SK-N-SH (cell line): ENCODE results near the gene PCBD1. TPM values are rescaled to one million over a fixed set of nuclear protein-coding genes. Genes with fewer than 3 reads are reported as not detected.

Experiments used
- CTCF ChIA-PET: fragments of 300-600, 350-600 bp; formaldehyde crosslinking; extraction: SDS; loops from one replicate; lab custom pipeline; 2021; lab: Yijun Ruan, JAX
- POLR2A ChIA-PET: fragments of 350-600 bp; sonication (Branson Sonifier 250); formaldehyde crosslinking; extraction: SDS; loops from one replicate; lab custom pipeline; 2020; ENCODE audit warnings: antibody characterized with exemption, inconsistent platforms; lab: Yijun Ruan, JAX
- DNase-seq: peaks from one replicate; pipeline ENCODE4 v3.0.0; 2012
- H2AFZ ChIP-seq: fragments of 200-600 bp; sonication (generic); 2 replicates; pipeline ENCODE4 v1.8.1; 2016; ENCODE audit warnings: antibody characterized with exemption, mild to moderate bottlenecking, low read depth
- H3F3A ChIP-seq: fragments of 200-600 bp; sonication (generic); replicated peaks from 2 replicates; pipeline ENCODE3; 2016; ENCODE audit warnings: antibody characterized with exemption, mild to moderate bottlenecking; ENCODE audit not compliant: insufficient read depth
- H3K27ac ChIP-seq, 2 experiments: fragments of 200-500 bp in 1 of 2; fragments of 200-600 bp in 1 of 2; sonication (Bioruptor generic) in 1 of 2; sonication (generic), shearing (Covaris generic) in 1 of 2; 2 replicates each; pipeline versions ENCODE4 v1.5.1 to v1.6.1; 2014 to 2016; ENCODE audit warnings: low read depth in 2 of 2, inconsistent platforms in 1 of 2, low read length in 1 of 2, mild to moderate bottlenecking in 1 of 2, mixed read lengths in 1 of 2
- H3K27me3 ChIP-seq: fragments of 200-600 bp; sonication (generic), shearing (Covaris generic); 2 replicates; pipeline ENCODE4 v1.6.1; 2016; ENCODE audit warnings: mixed run types; ENCODE audit not compliant: insufficient read depth
- H3K36me3 ChIP-seq, 2 experiments: fragments of 200-500 bp in 1 of 2; fragments of 200-600 bp in 1 of 2; sonication (Bioruptor generic) in 1 of 2; sonication (generic) in 1 of 2; replicated peaks in 1 of 2; 2 replicates each; pipeline versions ENCODE3 to v1.5.1; 2014 to 2016; ENCODE audit warnings: low read length in 1 of 2, mild to moderate bottlenecking in 1 of 2; ENCODE audit not compliant: insufficient read depth in 2 of 2, control insufficient read depth in 1 of 2
- H3K4me1 ChIP-seq, 2 experiments: fragments of 200-500 bp in 1 of 2; fragments of 200-600 bp in 1 of 2; sonication (Bioruptor generic) in 1 of 2; sonication (generic), shearing (Covaris generic) in 1 of 2; 2 replicates each; pipeline versions ENCODE4 v1.5.1 to v1.6.1; 2014 to 2016; ENCODE audit warnings: low read depth in 1 of 2, low read length in 1 of 2, mixed run types in 1 of 2; ENCODE audit not compliant: insufficient read depth in 2 of 2, control insufficient read depth in 1 of 2
- H3K4me2 ChIP-seq: fragments of 200-600 bp; sonication (generic), shearing (Covaris generic); 2 replicates; pipeline ENCODE4 v1.6.1; 2017; ENCODE audit warnings: mixed run types
- H3K4me3 ChIP-seq, 2 experiments: fragments of 200-500 bp in 1 of 2; fragments of 200-600 bp in 1 of 2; sonication (Bioruptor generic) in 1 of 2; sonication (generic), shearing (Covaris generic) in 1 of 2; 2 replicates each; pipeline versions ENCODE4 v1.5.1 to v1.8.1; 2014 to 2016; ENCODE audit warnings: low read depth in 2 of 2, inconsistent platforms in 1 of 2, low read length in 1 of 2, mild to moderate bottlenecking in 1 of 2, mixed read lengths in 1 of 2, moderate library complexity in 1 of 2
- H3K79me2 ChIP-seq: fragments of 200-600 bp; sonication (generic); 2 replicates; pipeline ENCODE4 v1.8.1; 2017; ENCODE audit warnings: mild to moderate bottlenecking; ENCODE audit not compliant: insufficient read depth
- H3K9ac ChIP-seq: fragments of 200-600 bp; sonication (generic); 2 replicates; pipeline ENCODE4 v1.6.1; 2017; ENCODE audit warnings: mixed run types
- H3K9me2 ChIP-seq: fragments of 200-600 bp; sonication (generic); 2 replicates; pipeline ENCODE4 v1.6.1; 2017; ENCODE audit warnings: mixed run types
- H3K9me3 ChIP-seq: fragments of 200-600 bp; sonication (generic); 2 replicates; pipeline ENCODE4 v1.6.1; 2017; ENCODE audit warnings: mixed run types, mild to moderate bottlenecking, moderate library complexity
- H4K20me1 ChIP-seq: fragments of 200-600 bp; sonication (generic); 2 replicates; pipeline ENCODE4 v1.6.1; 2017; ENCODE audit warnings: mild to moderate bottlenecking, mixed run types; ENCODE audit not compliant: insufficient read depth
- ELF1 ChIP-seq: IDR thresholded peaks from 2 replicates; pipeline ENCODE4 v1.4.0; 2012
- EZH2phosphoT487 ChIP-seq: fragments of 200-600 bp; sonication (generic); IDR thresholded peaks from 2 replicates; pipeline ENCODE4 v1.6.1; 2017; ENCODE audit warnings: low read depth, mixed run types, mild to moderate bottlenecking, antibody characterized with exemption, moderate library complexity, borderline replicate concordance
- FOXJ3 ChIP-seq: sonication (generic); formaldehyde crosslinking; IDR thresholded peaks from 2 replicates; pipeline ENCODE4 v1.5.1; 2020; ENCODE audit warnings: mild to moderate bottlenecking, missing genetic modification reagents
- FOXM1 ChIP-seq: IDR thresholded peaks from 2 replicates; pipeline ENCODE4 v1.4.0; 2012; ENCODE audit warnings: low read depth, mild to moderate bottlenecking
- GATA2 ChIP-seq: sonication (generic); formaldehyde crosslinking; IDR thresholded peaks from 2 replicates; pipeline ENCODE4 v1.5.0; 2020; ENCODE audit warnings: mild to moderate bottlenecking, missing genetic modification reagents
- JUND ChIP-seq: IDR thresholded peaks from 2 replicates; pipeline ENCODE4 v1.4.0; 2012
- MXI1 ChIP-seq: IDR thresholded peaks from 2 replicates; pipeline ENCODE4 v1.6.1; 2012; ENCODE audit warnings: mild to moderate bottlenecking, low read depth, low read length, improper control_type of control experiment
- NRF1 ChIP-seq: IDR thresholded peaks from 2 replicates; pipeline ENCODE4 v1.6.1; 2012; ENCODE audit warnings: low read depth, mild to moderate bottlenecking, low read length
- RAD21 ChIP-seq: IDR thresholded peaks from 2 replicates; pipeline ENCODE4 v1.6.1; 2012; ENCODE audit warnings: mild to moderate bottlenecking, low read length
- RCOR1 ChIP-seq: fragments of 150-350 bp; IDR thresholded peaks from 2 replicates; pipeline ENCODE4 v1.6.1; 2017; ENCODE audit warnings: antibody characterized with exemption, low read length
- RXRA ChIP-seq: IDR thresholded peaks from 2 replicates; pipeline ENCODE4 v1.4.0; 2012; ENCODE audit warnings: low read depth, mild to moderate bottlenecking, borderline replicate concordance
- SIN3A ChIP-seq: IDR thresholded peaks from 2 replicates; pipeline ENCODE4 v1.6.1; 2012; ENCODE audit warnings: low read depth, mild to moderate bottlenecking, low read length, moderate library complexity, borderline replicate concordance
- SMC3 ChIP-seq: IDR thresholded peaks from 2 replicates; pipeline ENCODE4 v1.6.1; 2012; ENCODE audit warnings: low read depth, low read length, improper control_type of control experiment
- TEAD4 ChIP-seq: IDR thresholded peaks from 2 replicates; pipeline ENCODE4 v1.4.0; 2012; ENCODE audit warnings: mild to moderate bottlenecking, borderline replicate concordance; ENCODE audit not compliant: insufficient read depth
- YY1 ChIP-seq: IDR thresholded peaks from 2 replicates; pipeline ENCODE4 v1.4.0; 2012; ENCODE audit warnings: low read depth, mild to moderate bottlenecking
- WGBS: methylation state at CpG from one replicate; pipeline ENCODE4 v1.1.6; 2017; ENCODE audit warnings: low lambda C conversion rate; 5-methylcytosine and 5-hydroxymethylcytosine counted together
- polyA plus RNA-seq, 3 experiments: library from polyadenylated mRNA; depleted of rRNA; stranded (reverse); fragments of >200 nt; gene quantifications; 2 replicates each; pipeline ENCODE4 v1.2.3, GENCODE V29; 2012
- TF ChIP-seq, protein P1 (sequence below): IDR thresholded peaks from 2 replicates; pipeline ENCODE4 v1.4.0; 2012; ENCODE audit warnings: low read depth, borderline replicate concordance
- TF ChIP-seq, protein P2 (sequence below): fragments of 150-350 bp; IDR thresholded peaks from 2 replicates; pipeline ENCODE4 v1.6.1; 2017; ENCODE audit warnings: antibody characterized with exemption, low read length, low read depth, borderline replicate concordance
- TF ChIP-seq, protein P3 (sequence below): IDR thresholded peaks from 2 replicates; pipeline ENCODE4; 2012
- TF ChIP-seq, protein P4 (sequence below): IDR thresholded peaks from 2 replicates; pipeline ENCODE4 v1.4.0; 2012; ENCODE audit warnings: low read depth

The PCBD1 gene
- polyA plus RNA-seq, 1 of the 3 experiments (the other 2 are of a cell fraction) = 112 TPM

DNA sequence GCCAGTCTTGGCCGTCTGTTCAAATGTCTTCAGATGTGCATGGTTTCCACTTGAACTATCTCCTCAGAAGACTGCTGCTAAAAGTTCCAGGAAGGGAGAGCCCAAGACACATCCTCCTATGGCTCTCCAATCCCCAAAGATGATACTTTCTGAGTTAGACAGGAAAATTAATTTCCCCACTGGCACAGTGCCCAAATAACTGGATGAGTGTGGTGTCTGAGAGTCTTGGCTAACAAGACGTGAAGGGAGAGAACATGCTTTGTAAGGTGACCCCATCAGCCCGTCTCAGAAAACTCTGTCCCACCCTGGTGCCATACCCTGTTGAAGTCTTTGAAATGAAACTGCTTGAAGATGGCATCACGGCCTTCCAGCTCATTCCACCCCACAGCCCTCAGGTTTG lies 2.9 kb downstream of the PCBD1 start:
- Histone ChIP-seq H2AFZ (no peak overlapping the region), H3K27me3 (no peaks in the 10 kb centered on the region), H3K4me2 (no peak overlapping the region), H3K4me1 (peaks cover 6 to 37% of the 10 kb centered on the region in 2 experiments; a peak in 2 of 4 replicates), H3K4me3 (no peak overlapping the region), H3K79me2 (no peaks in the 10 kb centered on the region), H4K20me1 (no peaks in the 10 kb centered on the region), H3K9me2 (no peaks in the 10 kb centered on the region), H3K9ac (no peak overlapping the region), H3K27ac (no peak overlapping the region; a peak in 1 of 4 replicates), H3K36me3 (peaks cover 17 to 39% of the 10 kb centered on the region in 2 experiments), H3K9me3 (no peaks in the 10 kb centered on the region), H3F3A (no peaks in the 10 kb centered on the region)
- no peak for TF ChIP-seq SMC3
- TF ChIP-seq, protein P1, sequence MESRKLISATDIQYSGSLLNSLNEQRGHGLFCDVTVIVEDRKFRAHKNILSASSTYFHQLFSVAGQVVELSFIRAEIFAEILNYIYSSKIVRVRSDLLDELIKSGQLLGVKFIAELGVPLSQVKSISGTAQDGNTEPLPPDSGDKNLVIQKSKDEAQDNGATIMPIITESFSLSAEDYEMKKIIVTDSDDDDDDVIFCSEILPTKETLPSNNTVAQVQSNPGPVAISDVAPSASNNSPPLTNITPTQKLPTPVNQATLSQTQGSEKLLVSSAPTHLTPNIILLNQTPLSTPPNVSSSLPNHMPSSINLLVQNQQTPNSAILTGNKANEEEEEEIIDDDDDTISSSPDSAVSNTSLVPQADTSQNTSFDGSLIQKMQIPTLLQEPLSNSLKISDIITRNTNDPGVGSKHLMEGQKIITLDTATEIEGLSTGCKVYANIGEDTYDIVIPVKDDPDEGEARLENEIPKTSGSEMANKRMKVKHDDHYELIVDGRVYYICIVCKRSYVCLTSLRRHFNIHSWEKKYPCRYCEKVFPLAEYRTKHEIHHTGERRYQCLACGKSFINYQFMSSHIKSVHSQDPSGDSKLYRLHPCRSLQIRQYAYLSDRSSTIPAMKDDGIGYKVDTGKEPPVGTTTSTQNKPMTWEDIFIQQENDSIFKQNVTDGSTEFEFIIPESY = no peak
- no peak for TF ChIP-seq TEAD4
- TF ChIP-seq GATA2 = no peak
- TF ChIP-seq, protein P2, sequence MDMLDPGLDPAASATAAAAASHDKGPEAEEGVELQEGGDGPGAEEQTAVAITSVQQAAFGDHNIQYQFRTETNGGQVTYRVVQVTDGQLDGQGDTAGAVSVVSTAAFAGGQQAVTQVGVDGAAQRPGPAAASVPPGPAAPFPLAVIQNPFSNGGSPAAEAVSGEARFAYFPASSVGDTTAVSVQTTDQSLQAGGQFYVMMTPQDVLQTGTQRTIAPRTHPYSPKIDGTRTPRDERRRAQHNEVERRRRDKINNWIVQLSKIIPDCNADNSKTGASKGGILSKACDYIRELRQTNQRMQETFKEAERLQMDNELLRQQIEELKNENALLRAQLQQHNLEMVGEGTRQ = no peak
- no peak for TF ChIP-seq SIN3A
- TF ChIP-seq, protein P3, sequence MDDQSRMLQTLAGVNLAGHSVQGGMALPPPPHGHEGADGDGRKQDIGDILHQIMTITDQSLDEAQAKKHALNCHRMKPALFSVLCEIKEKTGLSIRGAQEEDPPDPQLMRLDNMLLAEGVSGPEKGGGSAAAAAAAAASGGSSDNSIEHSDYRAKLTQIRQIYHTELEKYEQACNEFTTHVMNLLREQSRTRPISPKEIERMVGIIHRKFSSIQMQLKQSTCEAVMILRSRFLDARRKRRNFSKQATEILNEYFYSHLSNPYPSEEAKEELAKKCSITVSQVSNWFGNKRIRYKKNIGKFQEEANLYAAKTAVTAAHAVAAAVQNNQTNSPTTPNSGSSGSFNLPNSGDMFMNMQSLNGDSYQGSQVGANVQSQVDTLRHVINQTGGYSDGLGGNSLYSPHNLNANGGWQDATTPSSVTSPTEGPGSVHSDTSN = no peak
- no peak for TF ChIP-seq MXI1
- TF ChIP-seq JUND = no peak
- no peak for TF ChIP-seq NRF1
- TF ChIP-seq, protein P4, sequence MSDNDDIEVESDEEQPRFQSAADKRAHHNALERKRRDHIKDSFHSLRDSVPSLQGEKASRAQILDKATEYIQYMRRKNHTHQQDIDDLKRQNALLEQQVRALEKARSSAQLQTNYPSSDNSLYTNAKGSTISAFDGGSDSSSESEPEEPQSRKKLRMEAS = no peak
- TF ChIP-seq RAD21 = no peak
- TF ChIP-seq RCOR1 = no peak
- no peak for TF ChIP-seq ELF1
- TF ChIP-seq EZH2phosphoT487 = no peak
- no peak for TF ChIP-seq YY1
- no peak for TF ChIP-seq FOXJ3 (CRISPR knock-in tag)
- TF ChIP-seq RXRA = no peak
- TF ChIP-seq FOXM1 = no peak
- ChIA-PET CTCF (interaction anchor here (1.0 kb wide), 1 partner anchor 18 kb away, joined by 3 read pairs; no protein-coding TSS in a partner anchor), POLR2A (interaction anchor here (0.6 kb wide), 1 partner anchor 393 kb away, joined by 3 read pairs; no protein-coding TSS in a partner anchor)
- 97% methylated on average over 4 of the region's 4 CpGs for WGBS
- DNase-seq = no peak
